ENCODE results near the gene ISG20.

GRCh38 chr15:88605189-88606069 is 33.4 kb upstream of the ISG20 start:
- no peak for TF ChIP-seq EZH2 (IDR thresholded peaks at IDR 0.05; ENCODE audit: insufficient read depth, poor library complexity, severe bottlenecking)
- TF ChIP-seq EZH2phosphoT487 (IDR thresholded peaks at IDR 0.05; ENCODE audit: insufficient read depth, low read depth), result no peak

Measured in GM23248 (cell line).